AG09309 (cell line): Measurements from ENCODE around the gene CLINT1.

Experiments used
- DNase-seq: peaks from one replicate; pipeline ENCODE4 v3.0.0-alpha.2; 2010; ENCODE audit warnings: low read depth
- H3K4me3 ChIP-seq: 2 replicates; pipeline ENCODE4 v1.5.1; 2011; ENCODE audit warnings: mild to moderate bottlenecking, low read depth, low read length, moderate library complexity; ENCODE audit not compliant: control insufficient read depth
- CTCF ChIP-seq: IDR thresholded peaks from 2 replicates; pipeline ENCODE4 v1.5.1; 2011; ENCODE audit warnings: mild to moderate bottlenecking, low read depth, low read length, inconsistent platforms; ENCODE audit not compliant: insufficient read depth, control insufficient read depth; ENCODE audit errors: missing control alignments

The CLINT1 gene

GRCh38 chr5:157766442-157766841, 92.5 kb downstream of the CLINT1 start:
- DNase-seq = no peak

GRCh38 chr5:157764531-157764930, 94.4 kb downstream of the CLINT1 start:
- H3K4me3 ChIP-seq = no peak overlapping the region
- DNase-seq = no peak
- no peak for TF ChIP-seq CTCF

More at GRCh38 chr5:157766442-157766841, 92.5 kb downstream of the CLINT1 start:
- no peak overlapping the region for H3K4me3 ChIP-seq
- no peak for TF ChIP-seq CTCF

GRCh38 chr5:157761690-157762621, 97.0 kb downstream of the CLINT1 start:
- peak; percentile 42 for DNase-seq
- TF ChIP-seq CTCF = peak; percentile 81
- H3K4me3 ChIP-seq = no peak overlapping the region

GRCh38 chr5:157758706-157759105, 100.2 kb downstream of the CLINT1 start:
- DNase-seq = no peak
- no peak for TF ChIP-seq CTCF
- H3K4me3 ChIP-seq = no peak overlapping the region

- no peak for DNase-seq
- TF ChIP-seq CTCF = no peak
- no peak overlapping the region for H3K4me3 ChIP-seq
These were observed 102.8 kb downstream of the CLINT1 start for GRCh38 chr5:157756122-157756521.

DNA sequence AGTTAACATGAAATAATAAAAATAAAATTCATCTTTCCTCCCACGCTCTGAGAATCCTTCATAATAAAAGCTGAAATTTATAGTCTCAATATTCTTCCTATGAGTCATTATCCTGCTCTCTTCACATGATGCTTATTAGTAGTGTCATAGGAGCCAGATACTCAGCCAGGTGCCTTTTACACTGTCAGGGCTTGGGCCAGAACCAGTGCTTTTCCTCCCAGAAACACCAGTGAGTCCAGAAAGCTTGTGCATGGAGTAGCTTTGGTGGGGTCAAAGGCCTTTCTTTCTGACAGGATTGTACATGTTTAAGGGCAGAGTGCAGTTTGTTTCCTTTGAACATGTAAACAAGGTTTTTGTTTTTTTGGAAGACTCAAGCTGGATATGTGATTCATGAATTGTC, 108.6 kb downstream of the CLINT1 start:
- TF ChIP-seq CTCF = no peak
- no peak for DNase-seq

GRCh38 chr5:157749462-157749799, 109.5 kb downstream of the CLINT1 start:
- no peak for TF ChIP-seq CTCF

More for the DNA sequence above, 108.6 kb downstream of the CLINT1 start:
- H3K4me3 ChIP-seq = no peak overlapping the region

More at GRCh38 chr5:157749462-157749799, 109.5 kb downstream of the CLINT1 start:
- no peak for DNase-seq
- no peak overlapping the region for H3K4me3 ChIP-seq
